ENCODE data around the gene PTGES. TPM values are rescaled to one million over a fixed set of nuclear protein-coding genes. Genes with fewer than 3 reads are reported as not detected.

PTGES gene
- total and polyA plus RNA-seq, 10 of the 15 experiments (the other 5 are each of a cell fraction or from before 2014, with no cell fraction given), result 0.57 TPM; not detected in 9

- TF ChIP-seq ZBTB40 (IDR thresholded peaks at IDR 0.05; ENCODE audit: borderline replicate concordance) (no peak), HCFC1 (IDR thresholded peaks at IDR 0.05; ENCODE audit: low read length) (no peak), POLR2A (IDR thresholded peaks at IDR 0.05; ENCODE audit: low read depth, low read length) (no peak), SP1 (IDR thresholded peaks at IDR 0.05; ENCODE audit: low read depth, low read length) (no peak), KAT2A (conservative IDR thresholded peaks at IDR 0.05; ENCODE audit: control insufficient read depth, low read depth, low read length) (no peak), YY1 (IDR thresholded peaks at IDR 0.05; ENCODE audit: low read depth, low read length) (no peak), MAX (IDR thresholded peaks at IDR 0.05; ENCODE audit: low read depth, low read length) (no peak), ELK1 (IDR thresholded peaks at IDR 0.05; ENCODE audit: low read depth, low read length) (no peak), ATF7 (IDR thresholded peaks at IDR 0.05; ENCODE audit: low read depth) (no peak), SMARCA5 (IDR thresholded peaks at IDR 0.05) (no peak), SIN3A (IDR thresholded peaks at IDR 0.05; ENCODE audit: low read depth, low read length) (no peak)
Measured at GRCh38 chr9:129759319-129759718, 6.5 kb upstream of the PTGES start (continued).

Measured in GM12878 (cell line).